Large intestine (tissue), 3 donors: Measurements from ENCODE around the gene MCEMP1. TPM values are rescaled to one million over a fixed set of nuclear protein-coding genes. Genes with fewer than 3 reads are reported as not detected.

Experiments
- DNase-seq, 2 donors: peaks; one replicate each; pipeline versions ENCODE4 v3.0.0 to v3.0.0-alpha.2; 2013
- H3K27ac ChIP-seq: one replicate; pipeline ENCODE4 v1.5.1; 2013; ENCODE audit warnings: low read length
- H3K27me3 ChIP-seq: 2 replicates; pipeline ENCODE4 v1.6.1; 2013; ENCODE audit warnings: low read length; ENCODE audit not compliant: control insufficient read depth, insufficient read depth
- H3K36me3 ChIP-seq: 2 replicates; pipeline ENCODE4 v1.6.1; 2013; ENCODE audit warnings: low read length; ENCODE audit not compliant: control insufficient read depth, insufficient read depth
- H3K4me1 ChIP-seq: one replicate; pipeline ENCODE4 v1.6.1; 2013; ENCODE audit warnings: low read length; ENCODE audit not compliant: control insufficient read depth, insufficient read depth
- H3K4me3 ChIP-seq: one replicate; pipeline ENCODE4 v1.5.1; 2013; ENCODE audit warnings: low read length
- H3K9me3 ChIP-seq: one replicate; pipeline ENCODE4 v1.6.1; 2013; ENCODE audit warnings: mild to moderate bottlenecking, low read depth, low read length, moderate library complexity; ENCODE audit not compliant: control insufficient read depth
- WGBS: methylation state at CpG from one replicate; pipeline ENCODE4 v1.1.5; 2013; ENCODE audit warnings: low lambda C conversion rate; ENCODE audit not compliant: insufficient coverage; 5-methylcytosine and 5-hydroxymethylcytosine counted together
- polyA plus RNA-seq: library from polyadenylated mRNA; unstranded; fragments of 120-200 nt; gene quantifications from one replicate; pipeline ENCODE4 v1.2.1, GENCODE V29; 2013

The MCEMP1 gene
- polyA plus RNA-seq, 1 donor: 0.06 TPM

GRCh38 chr19:7681340-7682174, 4.7 kb downstream of the MCEMP1 start:
- no CpG with 5 or more reads among the region's 43 CpGs for whole genome bisulfite sequencing
- H3K9me3 ChIP-seq: peaks cover 5% of the 10 kb centered on the region
- DNase-seq: peak; percentile 70 to 80
- H3K27me3 ChIP-seq: peaks cover 20% of the 10 kb centered on the region
- H3K36me3 ChIP-seq: peaks cover 12% of the 10 kb centered on the region
- peak overlapping the region; percentile 92 for H3K4me3 ChIP-seq
- peak overlapping the region; percentile 48 for H3K27ac ChIP-seq
- H3K4me1 ChIP-seq: peaks cover 4% of the 10 kb centered on the region

GRCh38 chr19:7682175-7682855, 5.4 kb downstream of the MCEMP1 start:
- peaks cover 12% of the 10 kb centered on the region for H3K36me3 ChIP-seq
- peaks cover 4% of the 10 kb centered on the region for H3K4me1 ChIP-seq
- H3K27me3 ChIP-seq: peaks cover 13% of the 10 kb centered on the region
- peak overlapping the region; percentile 92 for H3K4me3 ChIP-seq
- H3K9me3 ChIP-seq: peaks cover 5% of the 10 kb centered on the region
- DNase-seq: no peak
- H3K27ac ChIP-seq: no peak overlapping the region
- whole genome bisulfite sequencing: no CpG with 5 or more reads among the region's 74 CpGs

GRCh38 chr19:7685546-7686445, 8.9 kb downstream of the MCEMP1 start:
- WGBS: no CpG with 5 or more reads among the region's 19 CpGs
- DNase-seq: no peak
- peaks cover 5% of the 10 kb centered on the region for H3K9me3 ChIP-seq

GRCh38 chr19:7687177-7687576, 10.3 kb downstream of the MCEMP1 start:
- no peak for DNase-seq
- no CpG with 5 or more reads among the region's 12 CpGs for WGBS

More at GRCh38 chr19:7685546-7686445, 8.9 kb downstream of the MCEMP1 start:
- Histone ChIP-seq H3K4me1 (no peaks in the 10 kb centered on the region), H3K27me3 (peaks cover 22% of the 10 kb centered on the region), H3K4me3 (no peak overlapping the region), H3K36me3 (peaks cover 12% of the 10 kb centered on the region), H3K27ac (no peak overlapping the region)

GRCh38 chr19:7689165-7689564, 12.3 kb downstream of the MCEMP1 start:
- H3K36me3 ChIP-seq: peaks cover 2% of the 10 kb centered on the region
- WGBS: 40% methylated on average over 1 of the region's 23 CpGs
- peaks cover 4% of the 10 kb centered on the region for H3K9me3 ChIP-seq
- DNase-seq: no peak
- no peak overlapping the region for H3K4me3 ChIP-seq
- peaks cover 22% of the 10 kb centered on the region for H3K27me3 ChIP-seq
- no peaks in the 10 kb centered on the region for H3K4me1 ChIP-seq
- no peak overlapping the region for H3K27ac ChIP-seq

More at GRCh38 chr19:7687177-7687576, 10.3 kb downstream of the MCEMP1 start:
- no peaks in the 10 kb centered on the region for H3K4me1 ChIP-seq
- H3K27ac ChIP-seq: no peak overlapping the region
- peaks cover 12% of the 10 kb centered on the region for H3K36me3 ChIP-seq
- H3K4me3 ChIP-seq: no peak overlapping the region
- peaks cover 22% of the 10 kb centered on the region for H3K27me3 ChIP-seq
- peaks cover 8% of the 10 kb centered on the region for H3K9me3 ChIP-seq

DNA sequence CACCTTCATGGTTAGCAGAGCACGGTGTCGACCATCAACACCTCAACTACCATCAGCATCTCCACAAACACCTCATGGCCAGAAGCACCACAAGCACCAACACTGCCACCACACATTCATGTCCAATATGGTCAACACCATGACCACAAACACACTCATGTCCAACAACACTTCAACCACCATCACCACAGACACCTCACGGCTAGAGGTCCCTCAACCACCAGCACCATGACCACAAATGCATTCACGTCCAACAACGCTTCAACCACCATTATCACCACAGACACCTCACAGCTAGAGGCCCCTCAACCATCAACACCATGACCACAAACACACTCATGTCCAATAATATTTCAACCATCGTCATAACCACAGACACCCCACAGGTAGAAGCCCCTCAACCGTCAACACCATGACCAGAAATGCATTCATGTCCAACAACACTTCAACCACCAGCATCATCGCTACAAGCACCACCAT, 13.9 kb downstream of the MCEMP1 start:
- Histone ChIP-seq H3K9me3 (peaks cover 4% of the 10 kb centered on the region), H3K36me3 (no peaks in the 10 kb centered on the region), H3K4me3 (no peak overlapping the region), H3K27me3 (peaks cover 22% of the 10 kb centered on the region), H3K4me1 (no peaks in the 10 kb centered on the region), H3K27ac (no peak overlapping the region)
- DNase-seq: no peak
- no CpG with 5 or more reads among the region's 8 CpGs for WGBS

DNA sequence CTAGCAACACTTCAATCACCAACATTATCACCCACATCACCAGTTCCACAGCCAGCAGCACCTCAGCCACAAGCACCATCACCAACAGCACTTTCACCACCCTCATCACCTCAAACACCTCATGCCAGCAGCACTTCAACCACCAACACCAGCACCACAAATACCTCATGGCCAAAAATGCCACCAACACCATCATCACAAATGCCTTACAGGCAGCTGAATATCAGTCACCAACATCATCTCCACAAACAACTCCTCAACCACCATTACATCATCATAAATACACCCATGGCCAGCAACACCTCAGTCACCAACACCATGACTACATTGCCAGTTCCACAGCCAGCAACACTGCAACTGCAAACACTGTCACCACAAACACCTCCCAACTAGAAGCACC, 14.6 kb downstream of the MCEMP1 start:
- Histone ChIP-seq H3K27ac (no peak overlapping the region), H3K27me3 (peaks cover 22% of the 10 kb centered on the region), H3K4me1 (no peaks in the 10 kb centered on the region), H3K4me3 (no peak overlapping the region), H3K36me3 (no peaks in the 10 kb centered on the region), H3K9me3 (peaks cover 4% of the 10 kb centered on the region)
- DNase-seq: no peak

DNA sequence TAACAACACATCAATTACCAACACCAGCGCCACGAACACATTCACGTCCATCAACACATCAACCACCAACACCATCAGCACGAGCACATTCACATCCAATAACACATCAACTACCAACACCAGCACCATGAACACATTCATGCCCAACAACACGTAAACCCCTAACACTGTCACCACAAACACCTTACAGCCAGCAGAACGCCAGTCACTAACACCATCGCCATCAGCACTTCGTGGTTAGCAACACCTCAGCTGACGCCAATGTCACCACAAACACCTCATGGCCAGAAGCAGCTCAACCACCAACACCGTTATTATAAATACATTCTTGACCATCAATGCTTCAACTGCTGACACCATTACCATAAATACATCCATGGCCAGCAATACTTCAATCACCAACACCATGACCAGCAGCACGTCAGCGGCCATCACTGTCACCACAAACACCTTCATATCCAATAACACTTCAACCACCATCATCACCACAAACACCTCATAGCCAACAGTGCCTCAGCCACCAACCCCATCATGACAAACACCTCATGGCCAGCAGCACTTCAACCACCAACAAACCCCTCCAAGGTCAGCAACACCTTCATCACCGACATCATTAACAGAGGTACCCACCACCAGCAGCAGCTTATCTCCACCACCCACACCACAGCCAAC, 15.7 kb downstream of the MCEMP1 start:
- H3K27me3 ChIP-seq: peaks cover 24% of the 10 kb centered on the region
- DNase-seq: no peak
- H3K27ac ChIP-seq: no peak overlapping the region
- no peak overlapping the region for H3K4me3 ChIP-seq
- H3K36me3 ChIP-seq: no peaks in the 10 kb centered on the region
- peaks cover 4% of the 10 kb centered on the region for H3K9me3 ChIP-seq
- no peaks in the 10 kb centered on the region for H3K4me1 ChIP-seq
- WGBS: 100% methylated on average over 2 of the region's 13 CpGs

GRCh38 chr19:7694499-7694898, 17.6 kb downstream of the MCEMP1 start:
- no CpG with 5 or more reads among the region's 4 CpGs for WGBS
- DNase-seq: no peak
- H3K9me3 ChIP-seq: peaks cover 4% of the 10 kb centered on the region
- no peak overlapping the region for H3K4me3 ChIP-seq
- peaks cover 19% of the 10 kb centered on the region for H3K27me3 ChIP-seq
- no peaks in the 10 kb centered on the region for H3K4me1 ChIP-seq
- H3K27ac ChIP-seq: no peak overlapping the region
- H3K36me3 ChIP-seq: no peaks in the 10 kb centered on the region
